ENCODE results near the gene C22orf42.

Gene C22orf42

GRCh38 chr22:32112380-32112779 is 46.7 kb downstream of the C22orf42 start:
- H3K4me3 ChIP-seq (ENCODE audit: low read length) = no peak overlapping the region
- H4K20me1 ChIP-seq (ENCODE audit: insufficient read depth, low read length) = peaks cover 1% of the 10 kb centered on the region; the same call in 1 of the 2 replicates
- TF ChIP-seq CTCF (IDR thresholded peaks at IDR 0.05; ENCODE audit: low read depth, low read length) = no peak
- no peak for TF ChIP-seq EZH2phosphoT487 (IDR thresholded peaks at IDR 0.05; ENCODE audit: low read depth)
- H2AFZ ChIP-seq (ENCODE audit: low read depth, low read length) = no peak overlapping the region
- H3K9me3 ChIP-seq (ENCODE audit: insufficient read depth, low read length) = no peaks in the 10 kb centered on the region
- no peak overlapping the region for H3K27ac ChIP-seq (ENCODE audit: low read length)
- peaks cover 60% of the 10 kb centered on the region for H3K27me3 ChIP-seq (ENCODE audit: low read depth, low read length)
- H3K79me2 ChIP-seq (ENCODE audit: low read length) = no peaks in the 10 kb centered on the region
- H3K36me3 ChIP-seq (replicated peaks; ENCODE audit: low read depth, low read length) = no peaks in the 10 kb centered on the region
- H3K4me1 ChIP-seq (ENCODE audit: low read length) = no peaks in the 10 kb centered on the region
- H3K9ac ChIP-seq (ENCODE audit: low read length) = no peak overlapping the region
- no peak overlapping the region for H3K4me2 ChIP-seq (ENCODE audit: low read length)

- peaks cover 42% of the 10 kb centered on the region for H3K27me3 ChIP-seq (ENCODE audit: low read depth, low read length)
- H3K9ac ChIP-seq (ENCODE audit: low read length) = no peak overlapping the region
- TF ChIP-seq EZH2phosphoT487 (IDR thresholded peaks at IDR 0.05; ENCODE audit: low read depth) (no peak), CTCF (IDR thresholded peaks at IDR 0.05; ENCODE audit: low read depth, low read length) (no peak)
- no peak overlapping the region for H3K4me3 ChIP-seq (ENCODE audit: low read length)
- no peaks in the 10 kb centered on the region for H3K36me3 ChIP-seq (replicated peaks; ENCODE audit: low read depth, low read length)
- peaks cover 12% of the 10 kb centered on the region; the same call in 1 of the 2 replicates for H4K20me1 ChIP-seq (ENCODE audit: insufficient read depth, low read length)
- no peak overlapping the region for H3K27ac ChIP-seq (ENCODE audit: low read length)
- H3K79me2 ChIP-seq (ENCODE audit: low read length) = no peaks in the 10 kb centered on the region
- no peaks in the 10 kb centered on the region for H3K4me1 ChIP-seq (ENCODE audit: low read length)
- no peak overlapping the region for H2AFZ ChIP-seq (ENCODE audit: low read depth, low read length)
- no peaks in the 10 kb centered on the region for H3K9me3 ChIP-seq (ENCODE audit: insufficient read depth, low read length)
- H3K4me2 ChIP-seq (ENCODE audit: low read length) = no peak overlapping the region
These were observed 52.2 kb downstream of the C22orf42 start for GRCh38 chr22:32106930-32107329.

GRCh38 chr22:32103658-32104315 is 55.3 kb downstream of the C22orf42 start:
- no peak overlapping the region for H3K4me2 ChIP-seq (ENCODE audit: low read length)
- H2AFZ ChIP-seq (ENCODE audit: low read depth, low read length) = no peak overlapping the region
- no peak overlapping the region for H3K9ac ChIP-seq (ENCODE audit: low read length)
- no peak overlapping the region for H3K27ac ChIP-seq (ENCODE audit: low read length)
- H4K20me1 ChIP-seq (ENCODE audit: insufficient read depth, low read length) = peaks cover 12% of the 10 kb centered on the region; the same call in 1 of the 2 replicates
- H3K9me3 ChIP-seq (ENCODE audit: insufficient read depth, low read length) = no peaks in the 10 kb centered on the region
- no peaks in the 10 kb centered on the region for H3K36me3 ChIP-seq (replicated peaks; ENCODE audit: low read depth, low read length)
- no peaks in the 10 kb centered on the region for H3K79me2 ChIP-seq (ENCODE audit: low read length)
- no peak overlapping the region for H3K4me3 ChIP-seq (ENCODE audit: low read length)
- no peaks in the 10 kb centered on the region for H3K4me1 ChIP-seq (ENCODE audit: low read length)
- peaks cover 31% of the 10 kb centered on the region for H3K27me3 ChIP-seq (ENCODE audit: low read depth, low read length)
- TF ChIP-seq CTCF (IDR thresholded peaks at IDR 0.05; ENCODE audit: low read depth, low read length) (peak; percentile 60), EZH2phosphoT487 (IDR thresholded peaks at IDR 0.05; ENCODE audit: low read depth) (no peak)

- no peaks in the 10 kb centered on the region for H4K20me1 ChIP-seq (ENCODE audit: insufficient read depth, low read length)
- no peaks in the 10 kb centered on the region for H3K79me2 ChIP-seq (ENCODE audit: low read length)
- H3K27me3 ChIP-seq (ENCODE audit: low read depth, low read length) = peaks cover 35% of the 10 kb centered on the region
- H3K4me1 ChIP-seq (ENCODE audit: low read length) = no peaks in the 10 kb centered on the region
- H3K4me2 ChIP-seq (ENCODE audit: low read length) = no peak overlapping the region
- H2AFZ ChIP-seq (ENCODE audit: low read depth, low read length) = no peak overlapping the region
- no peaks in the 10 kb centered on the region for H3K9me3 ChIP-seq (ENCODE audit: insufficient read depth, low read length)
- no peak overlapping the region for H3K9ac ChIP-seq (ENCODE audit: low read length)
- no peaks in the 10 kb centered on the region for H3K36me3 ChIP-seq (replicated peaks; ENCODE audit: low read depth, low read length)
- H3K27ac ChIP-seq (ENCODE audit: low read length) = no peak overlapping the region
- TF ChIP-seq CTCF (IDR thresholded peaks at IDR 0.05; ENCODE audit: low read depth, low read length) (no peak), EZH2phosphoT487 (IDR thresholded peaks at IDR 0.05; ENCODE audit: low read depth) (no peak)
- H3K4me3 ChIP-seq (ENCODE audit: low read length) = no peak overlapping the region
These were observed 58.4 kb downstream of the C22orf42 start for GRCh38 chr22:32100711-32101110.

All from OCI-LY3 (cell line).